Measurements from ENCODE around the gene CNGB1. TPM values are rescaled to one million over a fixed set of nuclear protein-coding genes. Genes with fewer than 3 reads are reported as not detected.
"Not testable (repeated sequence)": the region's sequence is repeated elsewhere in the genome, so short reads cannot be mapped to it uniquely, and the experiment has no call there.

Gene CNGB1
- total RNA-seq, 2 donors from 2014 or later, result 0.05 to 0.69 TPM

GRCh38 chr16:57947261-57947660, 23.7 kb downstream of the CNGB1 start:
- Histone ChIP-seq H3K27ac (no peak overlapping the region), H3K9me3 (no peaks in the 10 kb centered on the region), H3K36me3 (no peaks in the 10 kb centered on the region), H3K9ac (ENCODE audit: low read depth in 2 of 2, low read length in 2 of 2) (no peak overlapping the region), H3K4me1 (no peaks in the 10 kb centered on the region), H3K4me3 (no peak overlapping the region), H3K27me3 (no peaks in the 10 kb centered on the region)
- intact Hi-C loops (cut with DNase I), result no loop called here
- TF ChIP-seq CTCF (IDR thresholded peaks at IDR 0.05), result no peak
- no peak for DNase-seq

GRCh38 chr16:57946181-57946801, 24.6 kb downstream of the CNGB1 start:
- Histone ChIP-seq H3K4me1 (no peaks in the 10 kb centered on the region), H3K9me3 (no peaks in the 10 kb centered on the region), H3K4me3 (no peak overlapping the region), H3K36me3 (no peaks in the 10 kb centered on the region), H3K27ac (no peak overlapping the region), H3K27me3 (no peaks in the 10 kb centered on the region), H3K9ac (ENCODE audit: low read depth in 2 of 2, low read length in 2 of 2) (no peak overlapping the region)
- TF ChIP-seq CTCF (IDR thresholded peaks at IDR 0.05), result no peak
- DNase-seq, result no peak
- intact Hi-C loops (cut with DNase I), result no loop called here

GRCh38 chr16:57945740-57946138, 25.2 kb downstream of the CNGB1 start:
- no peak overlapping the region for H3K4me3 ChIP-seq
- H3K36me3 ChIP-seq, result no peaks in the 10 kb centered on the region
- intact Hi-C loops (cut with DNase I), result no loop called here
- DNase-seq, result no peak
- no peaks in the 10 kb centered on the region for H3K9me3 ChIP-seq
- no peak overlapping the region for H3K9ac ChIP-seq (ENCODE audit: low read depth in 2 of 2, low read length in 2 of 2)
- H3K27me3 ChIP-seq, result no peaks in the 10 kb centered on the region
- no peaks in the 10 kb centered on the region for H3K4me1 ChIP-seq
- H3K27ac ChIP-seq, result no peak overlapping the region
- TF ChIP-seq CTCF (IDR thresholded peaks at IDR 0.05), result no peak

GRCh38 chr16:57944970-57945739, 25.8 kb downstream of the CNGB1 start:
- TF ChIP-seq CTCF (IDR thresholded peaks at IDR 0.05), result no peak
- Histone ChIP-seq H3K9me3 (no peaks in the 10 kb centered on the region), H3K27ac (no peak overlapping the region), H3K9ac (ENCODE audit: low read depth in 2 of 2, low read length in 2 of 2) (no peak overlapping the region), H3K27me3 (no peaks in the 10 kb centered on the region), H3K4me3 (no peak overlapping the region), H3K4me1 (no peaks in the 10 kb centered on the region), H3K36me3 (no peaks in the 10 kb centered on the region)
- intact Hi-C loops (cut with DNase I), result no loop called here
- no peak for DNase-seq

GRCh38 chr16:57943381-57943780, 27.5 kb downstream of the CNGB1 start:
- H3K4me3 ChIP-seq; DNase-seq; intact Hi-C loops (cut with DNase I): not testable (repeated sequence)

GRCh38 chr16:57941901-57942300, 29.0 kb downstream of the CNGB1 start:
- H3K9me3 ChIP-seq; H3K36me3 ChIP-seq; H3K27me3 ChIP-seq; H3K4me3 ChIP-seq; DNase-seq; H3K9ac ChIP-seq (ENCODE audit: low read depth in 2 of 2, low read length in 2 of 2); H3K4me1 ChIP-seq; H3K27ac ChIP-seq; intact Hi-C loops (cut with DNase I): not testable (repeated sequence)

More at GRCh38 chr16:57943381-57943780, 27.5 kb downstream of the CNGB1 start:
- not testable (repeated sequence) for H3K27ac ChIP-seq; H3K9me3 ChIP-seq; H3K9ac ChIP-seq (ENCODE audit: low read depth in 2 of 2, low read length in 2 of 2); H3K4me1 ChIP-seq; H3K27me3 ChIP-seq; H3K36me3 ChIP-seq
